Muscle layer of duodenum (tissue), 2 donors: ENCODE measurements around the gene RUNX3.

ENCODE experiments used
- H3K27ac ChIP-seq: one replicate; pipeline ENCODE4 v1.7.0; 2013; ENCODE audit warnings: mild to moderate bottlenecking, low read length
- H3K27me3 ChIP-seq: one replicate; pipeline ENCODE4 v1.7.0; 2013; ENCODE audit warnings: low read depth, mild to moderate bottlenecking, control low read depth, low read length
- H3K36me3 ChIP-seq, 2 donors: one replicate each; pipeline ENCODE4 v1.7.0; 2013; ENCODE audit warnings: low read length in 2 of 2, control low read depth in 1 of 2, mild to moderate bottlenecking in 1 of 2; ENCODE audit not compliant: insufficient read depth in 2 of 2, control insufficient read depth in 1 of 2
- H3K4me1 ChIP-seq, 2 donors: one replicate each; pipeline ENCODE4 v1.7.0; 2013; ENCODE audit warnings: low read length in 2 of 2, mild to moderate bottlenecking in 2 of 2, control low read depth in 1 of 2, moderate library complexity in 1 of 2; ENCODE audit not compliant: insufficient read depth in 2 of 2, control insufficient read depth in 1 of 2
- H3K4me3 ChIP-seq, 2 donors: one replicate each; pipeline ENCODE4 v1.7.0; 2013; ENCODE audit warnings: low read length in 2 of 2, low read depth in 1 of 2, mild to moderate bottlenecking in 1 of 2
- H3K9me3 ChIP-seq, 2 donors: one replicate each; pipeline ENCODE4 v1.7.0; 2013; ENCODE audit warnings: low read length in 2 of 2, control low read depth in 1 of 2, mild to moderate bottlenecking in 1 of 2; ENCODE audit not compliant: control insufficient read depth in 1 of 2
- donor health status: healthy.

RUNX3 gene

DNA sequence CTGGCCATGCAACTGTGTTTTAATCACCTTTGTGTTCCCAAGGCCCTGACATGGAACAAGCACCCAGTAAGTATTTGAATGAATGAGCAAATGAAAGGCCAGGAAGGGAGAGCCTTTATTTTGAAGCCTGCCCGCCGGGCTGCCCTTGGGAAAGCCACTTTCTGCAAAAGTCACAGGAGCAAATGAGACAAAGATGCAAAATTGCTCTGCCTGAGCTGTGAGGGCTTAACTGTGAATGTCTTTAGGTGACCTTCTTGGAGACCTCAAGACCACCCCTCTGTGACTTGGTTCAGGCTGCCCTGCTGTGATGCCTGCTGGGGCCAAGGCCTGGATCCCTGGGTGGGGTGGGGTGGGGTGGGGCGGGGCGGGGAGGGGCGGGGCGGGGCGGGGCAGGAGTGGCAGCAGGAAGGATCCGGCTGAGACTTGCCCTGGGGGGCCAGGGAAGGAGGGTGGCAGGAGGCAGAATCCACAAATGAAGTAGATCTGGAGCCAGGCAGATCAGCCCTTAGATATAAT lies 54.0 kb downstream of the RUNX3 start:
- Histone ChIP-seq H3K4me3 (no peak overlapping the region), H3K27me3 (no peaks in the 10 kb centered on the region), H3K4me1 (no peaks in the 10 kb centered on the region), H3K9me3 (no peaks in the 10 kb centered on the region), H3K36me3 (no peaks in the 10 kb centered on the region), H3K27ac (no peak overlapping the region)

DNA sequence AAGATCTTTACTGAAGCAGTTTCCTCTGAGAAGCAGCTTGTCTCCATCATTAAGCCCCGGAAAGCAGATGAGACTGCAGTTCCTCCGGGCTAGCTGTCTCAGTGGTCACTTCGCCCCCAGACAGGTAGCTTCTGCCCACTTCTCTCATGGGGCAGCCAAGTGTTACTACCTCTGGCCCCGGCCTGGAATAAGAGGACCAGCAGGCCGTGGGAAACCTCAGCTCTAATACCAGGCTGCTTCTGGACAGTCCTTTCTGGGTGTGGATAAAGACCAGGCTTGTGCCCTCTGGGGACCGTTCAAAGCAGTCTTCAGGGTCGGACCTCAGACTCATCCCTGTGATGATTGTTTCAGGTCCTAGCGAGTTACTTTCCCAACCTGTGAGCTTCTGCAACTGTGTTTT lies 54.8 kb downstream of the RUNX3 start:
- H3K4me3 ChIP-seq: no peak overlapping the region
- no peaks in the 10 kb centered on the region for H3K9me3 ChIP-seq
- no peaks in the 10 kb centered on the region for H3K27me3 ChIP-seq
- H3K27ac ChIP-seq: no peak overlapping the region
- H3K4me1 ChIP-seq: no peaks in the 10 kb centered on the region
- no peaks in the 10 kb centered on the region for H3K36me3 ChIP-seq

DNA sequence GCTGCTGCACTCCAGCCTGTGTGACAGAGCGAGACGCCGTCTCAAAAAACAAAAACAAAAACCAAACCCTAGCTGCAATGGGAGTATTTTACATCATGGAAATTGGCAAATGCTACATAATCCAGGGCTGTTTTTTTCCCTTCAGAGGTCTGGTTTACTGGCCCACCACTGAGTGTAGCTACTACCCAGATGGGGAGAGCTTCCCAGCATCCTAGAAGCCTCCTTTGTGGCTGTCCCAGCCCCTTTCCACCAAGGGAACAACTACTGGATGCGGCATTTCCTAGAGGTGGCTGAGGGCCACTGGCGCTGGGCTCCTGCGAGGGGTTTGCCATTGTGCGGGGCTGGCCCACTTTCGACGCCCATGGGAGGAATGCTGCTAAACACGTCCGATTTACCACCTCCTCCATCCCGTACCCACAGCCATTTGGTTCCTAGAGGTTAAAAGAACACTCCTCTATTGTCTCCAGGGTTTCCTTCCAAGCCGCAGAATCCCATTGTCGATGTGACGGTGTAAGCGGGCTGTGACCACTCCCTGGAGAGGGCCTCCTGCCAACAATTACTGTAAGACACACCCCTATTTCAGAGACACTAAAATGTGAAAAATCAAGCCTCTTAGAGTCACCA lies 55.4 kb downstream of the RUNX3 start:
- no peak overlapping the region for H3K27ac ChIP-seq

DNA sequence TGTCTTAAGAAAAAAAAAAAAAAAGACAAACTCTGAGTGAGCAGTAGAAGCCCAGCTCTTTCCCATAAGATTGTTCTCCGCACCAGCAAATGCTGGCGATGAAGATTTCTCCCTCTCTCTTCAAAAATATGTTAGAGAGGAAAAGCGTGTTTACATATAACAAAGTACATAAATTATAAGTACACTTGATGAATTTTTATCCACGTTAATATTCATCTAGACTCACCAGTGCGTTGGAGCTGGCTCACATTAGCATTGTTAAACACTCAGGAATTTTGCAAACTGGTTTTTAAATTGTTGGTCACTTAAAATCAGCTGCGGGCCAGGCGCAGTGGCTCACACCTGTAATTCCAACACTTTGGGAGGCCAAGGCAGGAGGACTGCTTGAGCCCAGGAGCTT lies 56.0 kb downstream of the RUNX3 start:
- no peaks in the 10 kb centered on the region for H3K36me3 ChIP-seq
- no peak overlapping the region for H3K4me3 ChIP-seq
- H3K27me3 ChIP-seq: peaks cover 3% of the 10 kb centered on the region
- no peaks in the 10 kb centered on the region for H3K9me3 ChIP-seq
- no peaks in the 10 kb centered on the region for H3K4me1 ChIP-seq
- H3K27ac ChIP-seq: no peak overlapping the region

More for the DNA sequence above, 55.4 kb downstream of the RUNX3 start:
- Histone ChIP-seq H3K36me3 (no peaks in the 10 kb centered on the region), H3K4me3 (no peak overlapping the region), H3K27me3 (no peaks in the 10 kb centered on the region), H3K4me1 (no peaks in the 10 kb centered on the region), H3K9me3 (no peaks in the 10 kb centered on the region)

DNA sequence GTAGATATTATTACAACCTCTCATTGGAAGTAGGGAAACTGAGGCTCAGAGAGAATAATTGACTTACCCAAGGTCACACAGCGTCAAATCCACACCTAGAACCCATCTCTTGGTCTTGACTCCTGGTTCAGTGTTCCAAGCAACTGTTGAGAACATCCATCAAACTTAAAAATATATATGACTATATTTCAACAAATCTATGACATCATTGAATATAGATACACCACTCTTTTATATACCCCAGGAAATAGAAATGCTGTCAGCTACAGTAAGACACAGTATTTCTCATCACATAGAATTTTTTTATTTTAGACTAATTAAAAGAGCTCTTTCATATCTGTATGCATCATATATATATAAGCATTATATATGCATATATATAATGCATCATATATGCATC lies 56.9 kb downstream of the RUNX3 start:
- Histone ChIP-seq H3K9me3 (no peaks in the 10 kb centered on the region), H3K36me3 (no peaks in the 10 kb centered on the region), H3K4me3 (no peak overlapping the region), H3K27ac (no peak overlapping the region), H3K27me3 (peaks cover 8% of the 10 kb centered on the region), H3K4me1 (no peaks in the 10 kb centered on the region)

DNA sequence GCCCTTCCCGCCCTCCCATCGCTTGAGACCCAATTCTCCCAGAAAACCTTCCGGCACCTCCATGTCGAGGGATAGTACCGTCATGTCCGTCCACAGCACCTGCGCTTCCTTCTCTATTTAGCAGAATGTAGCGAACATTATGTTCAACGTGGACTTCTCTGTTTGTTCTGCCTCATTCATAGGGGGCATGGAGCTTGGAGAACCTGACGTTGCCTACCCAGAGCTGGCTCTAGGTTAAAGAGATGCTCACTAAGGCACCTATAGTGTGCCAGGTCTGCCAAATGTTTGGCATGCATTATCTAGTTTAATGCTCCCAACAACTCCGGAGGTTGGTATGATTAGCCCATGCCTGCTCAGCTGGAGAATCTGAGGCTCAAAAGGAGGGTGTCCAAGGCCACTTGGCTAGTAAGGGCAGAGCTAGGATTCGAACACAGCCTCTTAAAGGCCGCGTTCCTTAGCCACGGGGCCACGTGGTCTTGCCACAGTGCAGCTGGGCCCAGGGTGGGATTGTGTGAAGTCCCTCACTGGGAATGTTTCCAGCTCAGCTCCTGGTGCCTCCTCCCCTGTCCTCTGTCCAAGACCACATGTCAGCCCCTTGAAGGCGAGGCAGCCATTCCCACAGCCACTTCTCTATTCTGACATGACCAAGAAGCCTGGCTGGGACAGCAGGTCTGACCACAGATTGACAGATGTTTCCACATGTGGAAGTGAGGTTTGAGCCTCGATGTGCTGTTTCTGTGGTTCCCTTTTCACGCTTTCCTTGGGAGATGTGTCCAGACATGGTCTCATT lies 57.8 kb downstream of the RUNX3 start:
- Histone ChIP-seq H3K27me3 (peaks cover 12% of the 10 kb centered on the region), H3K9me3 (no peaks in the 10 kb centered on the region), H3K4me3 (no peak overlapping the region), H3K36me3 (no peaks in the 10 kb centered on the region), H3K4me1 (no peaks in the 10 kb centered on the region), H3K27ac (no peak overlapping the region)

DNA sequence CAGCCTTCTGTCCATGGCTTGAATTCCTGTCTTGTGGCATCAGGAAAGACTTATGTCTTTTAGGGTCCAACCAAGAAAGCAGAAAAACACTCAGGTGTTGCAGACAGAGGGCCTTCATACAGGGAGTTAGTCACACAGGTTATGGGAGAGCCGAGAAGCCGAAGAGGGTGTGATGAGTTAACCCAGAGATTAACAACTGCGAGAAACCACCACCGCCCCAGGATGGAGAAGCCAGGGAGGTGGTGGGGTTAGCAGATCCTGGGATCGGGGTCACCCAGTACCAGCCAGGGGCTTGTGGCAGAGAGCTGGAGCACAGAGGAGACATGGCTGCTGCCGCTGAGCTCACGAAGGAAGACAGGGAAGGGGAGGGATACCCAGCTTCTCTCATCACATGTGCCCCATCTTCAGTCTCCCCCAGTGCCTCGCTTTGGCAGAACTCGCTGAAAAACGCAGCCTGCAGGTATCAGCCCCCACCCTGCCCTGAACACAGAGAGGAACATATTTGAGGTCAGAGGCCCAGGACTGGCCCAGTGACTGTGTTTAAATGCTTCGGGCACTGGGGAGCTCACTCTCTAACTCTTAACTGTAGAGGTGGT lies 58.7 kb downstream of the RUNX3 start:
- Histone ChIP-seq H3K4me1 (no peaks in the 10 kb centered on the region), H3K9me3 (no peaks in the 10 kb centered on the region), H3K27me3 (peaks cover 12% of the 10 kb centered on the region), H3K27ac (no peak overlapping the region), H3K4me3 (no peak overlapping the region), H3K36me3 (no peaks in the 10 kb centered on the region)

DNA sequence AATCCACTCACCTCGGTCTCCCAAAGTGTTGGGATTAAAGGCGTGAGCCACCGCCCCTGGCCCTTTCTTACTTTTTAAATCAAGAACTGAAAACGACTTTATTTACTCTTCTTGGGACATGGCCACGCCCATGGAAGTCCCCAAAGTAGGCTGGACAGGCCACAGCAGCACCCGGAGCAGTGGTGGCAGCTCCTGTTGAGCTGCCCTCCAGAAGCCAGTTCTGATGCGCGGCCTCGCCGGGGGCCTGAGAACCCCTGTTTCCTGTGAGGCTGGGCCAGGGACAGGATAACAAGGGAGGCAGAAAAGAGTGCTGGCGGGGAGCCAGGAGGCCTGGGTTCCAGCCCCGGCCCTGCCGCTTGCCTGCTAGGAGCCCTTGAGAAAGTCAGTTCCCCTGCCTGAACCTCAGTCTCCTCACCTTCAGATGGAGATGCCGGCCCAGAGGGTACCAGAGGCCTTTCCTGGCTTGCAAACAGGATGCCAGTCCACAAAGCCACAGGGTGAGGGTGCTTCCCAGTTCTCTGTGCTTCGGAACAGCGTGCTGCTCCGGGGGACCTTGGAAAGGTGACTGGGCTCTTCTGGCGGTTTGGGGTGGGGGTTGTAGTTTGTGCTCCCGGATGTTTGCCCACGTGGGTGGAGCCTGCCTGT lies 59.4 kb downstream of the RUNX3 start:
- H3K9me3 ChIP-seq: no peaks in the 10 kb centered on the region
- H3K36me3 ChIP-seq: no peaks in the 10 kb centered on the region
- peaks cover 12% of the 10 kb centered on the region for H3K27me3 ChIP-seq
- no peaks in the 10 kb centered on the region for H3K4me1 ChIP-seq
- no peak overlapping the region for H3K4me3 ChIP-seq
- H3K27ac ChIP-seq: no peak overlapping the region

DNA sequence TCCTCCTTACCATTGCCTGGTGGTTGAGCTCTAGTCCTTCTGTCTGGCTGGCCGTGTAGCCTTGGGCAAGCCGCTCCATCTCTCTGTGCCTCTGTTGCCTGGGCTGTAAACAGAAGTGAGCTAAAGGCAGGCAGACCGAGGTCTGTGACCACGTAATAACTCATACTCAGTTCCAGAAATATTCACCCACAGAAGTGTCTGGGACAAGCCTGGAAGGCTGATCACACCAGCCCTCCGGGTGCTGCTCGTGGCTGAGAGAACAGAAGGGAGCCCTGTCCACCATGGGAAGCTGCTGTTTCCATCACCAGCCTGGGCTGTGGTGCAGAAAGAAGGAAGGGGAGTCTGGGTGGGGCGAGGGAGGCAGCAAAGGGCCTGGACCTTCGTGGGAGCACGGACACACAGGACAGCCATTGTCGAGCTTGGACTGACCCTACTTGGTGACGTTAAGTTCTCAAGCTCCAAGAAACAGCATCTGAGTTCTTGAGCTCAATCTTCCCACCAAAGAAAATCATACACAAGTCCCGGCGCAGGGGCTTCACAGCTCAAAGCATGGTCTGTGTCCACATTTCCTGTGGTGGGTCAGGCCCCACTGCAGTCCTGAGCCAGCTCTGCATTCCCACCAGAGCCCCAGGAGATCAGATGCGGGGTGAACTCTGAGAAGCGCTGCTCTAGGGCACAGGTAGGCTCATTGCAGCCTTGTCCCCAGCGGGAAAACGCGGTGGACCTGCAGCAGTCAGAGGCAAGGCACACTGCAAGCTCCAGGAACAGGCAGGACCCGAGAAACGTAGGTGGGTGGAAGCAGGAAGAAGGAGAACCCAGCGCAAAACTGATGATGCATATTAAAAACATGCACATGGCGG lies 61.8 kb downstream of the RUNX3 start:
- no peak overlapping the region for H3K4me3 ChIP-seq
- H3K27me3 ChIP-seq: peaks cover 12% of the 10 kb centered on the region
- no peak overlapping the region for H3K27ac ChIP-seq
- H3K4me1 ChIP-seq: no peaks in the 10 kb centered on the region
- H3K9me3 ChIP-seq: no peaks in the 10 kb centered on the region
- H3K36me3 ChIP-seq: no peaks in the 10 kb centered on the region

DNA sequence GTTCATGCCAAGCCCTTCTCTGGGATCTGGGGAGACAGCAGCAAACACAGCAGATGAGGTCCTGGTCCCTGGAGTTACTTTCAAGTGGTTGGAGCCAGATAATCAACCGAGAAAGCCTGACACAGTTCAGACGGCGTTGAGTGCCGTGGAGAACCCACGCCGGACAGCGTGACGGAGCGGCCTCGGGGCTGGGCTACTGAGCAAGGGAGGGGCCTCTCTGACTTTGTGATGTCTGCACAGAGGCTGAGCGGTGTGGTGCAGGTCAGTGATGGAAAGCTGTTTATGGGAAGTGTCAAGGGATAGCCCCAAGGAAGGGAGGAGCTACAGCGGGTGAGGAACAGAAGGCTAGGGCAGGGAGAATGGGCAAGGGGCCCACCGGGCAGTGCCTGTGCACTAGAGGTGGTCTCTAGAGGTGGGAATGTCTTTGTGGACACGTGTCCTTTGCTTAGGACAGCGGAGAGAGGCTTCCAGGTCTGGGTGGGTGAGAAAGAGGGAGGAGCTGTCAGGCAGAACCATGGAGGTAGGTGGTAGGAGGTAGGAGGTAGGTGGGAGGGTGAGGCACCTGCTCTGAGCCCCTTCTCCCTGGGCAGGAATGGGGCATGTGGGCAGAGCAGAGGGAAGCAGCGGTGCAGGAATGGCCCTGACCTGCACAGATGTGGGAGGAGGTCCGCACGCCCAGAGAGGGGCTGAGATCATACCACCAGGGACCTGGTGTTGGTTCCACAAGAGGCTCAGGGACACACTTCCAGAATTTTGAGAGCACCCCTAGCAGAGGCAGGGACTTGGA lies 62.8 kb downstream of the RUNX3 start:
- Histone ChIP-seq H3K4me3 (no peak overlapping the region), H3K27me3 (peaks cover 12% of the 10 kb centered on the region), H3K36me3 (no peaks in the 10 kb centered on the region), H3K9me3 (no peaks in the 10 kb centered on the region), H3K4me1 (no peaks in the 10 kb centered on the region), H3K27ac (no peak overlapping the region)
